Islet of Langerhans (tissue), 1 donor: ENCODE data around the gene MAP2K5.

Source experiments
- FAIRE-seq: peaks from one replicate; lab custom pipeline; 2011; peaks lifted over from hg19 to GRCh38; lab: Jason Lieb, UNC

MAP2K5 gene

GRCh38 chr15:67724691-67725375 is 182.3 kb downstream of the MAP2K5 start:
- FAIRE-seq: no peak

GRCh38 chr15:67730135-67730534 is 187.6 kb downstream of the MAP2K5 start:
- no peak for FAIRE-seq

GRCh38 chr15:67731112-67731721 is 188.7 kb downstream of the MAP2K5 start:
- no peak for FAIRE-seq

GRCh38 chr15:67732164-67732563 is 189.7 kb downstream of the MAP2K5 start:
- FAIRE-seq: no peak

- FAIRE-seq: no peak
Observed at GRCh38 chr15:67732671-67733374, 190.3 kb downstream of the MAP2K5 start.

GRCh38 chr15:67735896-67736295 is 193.4 kb downstream of the MAP2K5 start:
- FAIRE-seq: no peak

- FAIRE-seq: no peak
Observed at GRCh38 chr15:67736810-67737209, 194.3 kb downstream of the MAP2K5 start.

- FAIRE-seq: no peak
Observed at GRCh38 chr15:67738056-67738455, 195.6 kb downstream of the MAP2K5 start.

GRCh38 chr15:67740405-67740804 is 197.9 kb downstream of the MAP2K5 start:
- no peak for FAIRE-seq

GRCh38 chr15:67741308-67741707 is 198.8 kb downstream of the MAP2K5 start:
- no peak for FAIRE-seq

GRCh38 chr15:67743558-67743957 is 201.1 kb downstream of the MAP2K5 start:
- no peak for FAIRE-seq

GRCh38 chr15:67744331-67745072 is 202.0 kb downstream of the MAP2K5 start:
- no peak for FAIRE-seq

GRCh38 chr15:67745073-67746006 is 202.8 kb downstream of the MAP2K5 start:
- FAIRE-seq: peak; percentile 82

GRCh38 chr15:67746022-67746421 is 203.5 kb downstream of the MAP2K5 start:
- FAIRE-seq: no peak

- FAIRE-seq: no peak
Observed at GRCh38 chr15:67746450-67746849, 203.9 kb downstream of the MAP2K5 start.

- FAIRE-seq: peak; percentile 5
Observed at GRCh38 chr15:67747921-67748320, 205.4 kb downstream of the MAP2K5 start.

- no peak for FAIRE-seq
Observed at GRCh38 chr15:67750371-67750770, 207.9 kb downstream of the MAP2K5 start.

GRCh38 chr15:67753891-67754290 is 211.4 kb downstream of the MAP2K5 start:
- FAIRE-seq: no peak

GRCh38 chr15:67755264-67755663 is 212.8 kb downstream of the MAP2K5 start:
- FAIRE-seq: no peak

GRCh38 chr15:67755936-67756335 is 213.4 kb downstream of the MAP2K5 start:
- no peak for FAIRE-seq

- no peak for FAIRE-seq
Observed at GRCh38 chr15:67758619-67759300, 216.3 kb downstream of the MAP2K5 start.
